NT2/D1 (cell line): Measurements from ENCODE around the gene TRIAP1.

ENCODE experiments used
- SUZ12 ChIP-seq: IDR thresholded peaks from 2 replicates; pipeline ENCODE4 v1.6.1; 2011; ENCODE audit not compliant: insufficient read length, insufficient read depth; ENCODE audit errors: extremely low read depth
- YY1 ChIP-seq: IDR thresholded peaks from 2 replicates; pipeline ENCODE4 v1.6.1; 2011; ENCODE audit not compliant: insufficient read length, insufficient read depth
- ZNF274 ChIP-seq: IDR thresholded peaks from 2 replicates; pipeline ENCODE4 v1.6.1; 2011; ENCODE audit warnings: mild to moderate bottlenecking, low read depth, low read length

GRCh38 chr12:120485961-120486881 is 40.0 kb upstream of the TRIAP1 start:
- TF ChIP-seq SUZ12 (no peak), YY1 (no peak), ZNF274 (no peak)
